HCEC 1CT (cell line): ENCODE measurements around the gene DDX5.
A peak's percentile ranks its signal among the peaks of the same experiment; 100 is the strongest.
"Not testable (repeated sequence)": the region's sequence is repeated elsewhere in the genome, so short reads cannot be mapped to it uniquely, and the experiment has no call there.

ENCODE experiments used
- DNase-seq: peaks from one replicate; pipeline ENCODE4 v3.0.0-alpha.2; 2017

DDX5 gene

DNA sequence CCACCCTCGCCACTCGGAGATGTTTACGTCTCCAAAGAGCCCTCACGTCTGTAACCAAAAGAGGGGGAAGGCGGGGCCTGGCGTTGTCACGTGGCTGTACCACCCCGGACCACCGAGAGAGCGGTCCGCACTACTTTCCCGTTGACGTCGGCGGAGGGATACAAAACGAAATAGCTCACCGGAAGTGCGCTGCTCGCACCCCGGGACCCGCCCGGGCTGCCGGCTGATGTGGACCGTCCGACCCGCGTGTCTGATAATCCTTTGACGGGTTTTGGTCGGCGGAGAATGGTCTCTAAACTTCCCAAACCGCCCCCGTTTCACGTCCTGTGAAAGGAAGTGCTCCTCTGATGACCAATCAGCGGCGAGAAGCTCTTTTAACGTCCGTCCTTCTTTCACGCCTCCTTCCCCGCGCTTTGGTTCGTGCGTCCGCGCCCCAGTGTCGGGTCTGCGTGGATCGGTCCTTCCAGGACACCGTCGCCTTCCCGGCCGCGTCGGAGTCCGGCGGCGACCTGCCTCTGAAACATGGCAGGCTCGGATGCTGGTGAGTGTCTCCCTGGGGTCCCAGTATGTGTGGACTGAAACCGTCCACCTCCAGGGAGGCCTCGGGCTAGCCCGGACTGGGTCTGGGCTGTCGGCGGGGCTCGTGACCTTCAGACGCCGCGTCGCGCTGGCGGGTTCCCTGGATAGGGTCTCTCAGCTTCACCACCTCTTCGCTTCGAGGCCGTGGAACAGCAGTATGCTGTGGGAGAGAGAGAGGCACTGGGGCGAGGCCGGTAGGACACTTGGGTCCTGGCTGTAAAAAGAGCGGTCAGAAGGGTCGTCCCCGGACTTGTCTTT lies 705 bp upstream of the DDX5 start, which contains the start of gene CEP95:
Gene CEP95 (plus strand): TSS at position 402 of the 837 bp plus-strand sequence. CDS start 121 bp downstream, at position 523.
- peak; percentile 98 for DNase-seq

GRCh38 chr17:64505340-64506200 lies 519 bp downstream of the DDX5 start:
- peak; percentile 81 for DNase-seq

- DNase-seq: peak; percentile 45
Measured at GRCh38 chr17:64504769-64505339, 1.2 kb downstream of the DDX5 start.

- DNase-seq: no peak
Measured at GRCh38 chr17:64503821-64504768, 2.0 kb downstream of the DDX5 start.

DNA sequence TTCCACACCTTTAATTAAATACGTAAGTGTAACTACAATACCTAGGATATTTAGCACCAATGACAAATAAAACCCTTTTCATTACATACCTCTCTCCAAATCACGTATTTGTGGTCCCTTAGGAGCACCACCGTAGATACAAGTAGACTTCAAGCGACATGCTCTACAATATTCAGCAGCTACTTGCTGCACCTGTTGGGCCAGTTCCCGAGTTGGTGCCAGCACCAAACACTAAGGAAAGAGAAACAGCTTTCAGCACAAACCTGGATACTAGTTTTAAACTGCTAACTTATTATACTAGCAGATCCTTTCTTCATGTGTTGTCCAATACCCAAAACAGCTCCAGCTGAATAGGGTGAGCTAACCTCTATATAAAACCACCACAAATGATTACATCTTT lies 2.7 kb downstream of the DDX5 start:
- no peak for DNase-seq

- DNase-seq: peak; percentile 2
Measured at GRCh38 chr17:64502809-64503208, 3.3 kb downstream of the DDX5 start.

DNA sequence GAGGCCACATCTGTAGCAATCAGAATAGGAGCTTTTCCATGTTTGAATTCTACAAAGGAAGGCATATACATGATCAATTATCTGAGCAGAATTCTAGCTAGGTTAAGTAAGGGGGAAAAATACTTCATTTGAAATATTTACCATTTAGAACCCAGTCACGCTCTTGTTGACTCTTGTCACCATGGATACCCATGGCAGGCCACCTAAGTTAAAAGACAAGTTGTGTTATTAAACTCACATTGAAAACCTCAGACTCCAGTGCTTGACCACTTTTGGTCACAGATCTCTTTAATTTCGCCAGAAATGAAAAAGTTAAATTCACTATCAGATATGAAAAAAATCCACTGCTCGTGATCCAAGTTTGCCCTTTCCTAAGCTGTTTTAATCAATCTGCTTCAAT lies 4.1 kb downstream of the DDX5 start:
- DNase-seq: no peak

GRCh38 chr17:64500862-64501765 lies 5.0 kb downstream of the DDX5 start:
- DNase-seq: no peak

GRCh38 chr17:64500487-64500859 lies 5.6 kb downstream of the DDX5 start:
- no peak for DNase-seq

DNA sequence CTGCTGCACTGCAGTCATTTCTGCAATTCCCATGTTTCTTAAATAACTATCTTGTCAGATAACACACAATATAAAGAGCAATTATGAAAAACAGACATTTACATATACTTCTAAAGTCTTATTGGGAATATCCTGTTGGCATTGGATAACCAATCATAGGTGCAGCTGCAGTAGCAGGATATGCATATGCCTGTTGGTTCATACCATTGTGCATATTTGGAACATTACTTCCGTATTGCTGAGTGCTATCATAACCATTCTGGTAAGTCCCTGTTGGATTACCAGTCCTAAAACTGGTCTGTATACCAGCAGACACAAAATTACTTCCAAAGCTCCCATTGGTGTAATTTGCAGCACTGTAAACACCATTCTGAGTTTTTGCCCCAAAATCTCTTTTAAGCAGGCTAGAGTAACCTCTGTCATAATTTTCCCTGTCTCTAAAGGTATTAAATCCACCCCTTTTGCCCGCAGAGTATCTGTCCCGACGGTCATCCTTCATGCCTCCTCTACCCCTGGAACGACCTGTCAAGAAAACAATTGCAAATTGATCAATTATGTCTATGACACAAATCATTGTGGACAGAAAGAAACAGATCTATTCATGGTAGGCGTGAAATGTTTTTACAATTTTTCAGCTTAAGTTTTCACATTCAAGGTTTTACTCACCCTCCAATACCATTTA lies 6.1 kb downstream of the DDX5 start:
- peak; percentile 16 for DNase-seq

DNA sequence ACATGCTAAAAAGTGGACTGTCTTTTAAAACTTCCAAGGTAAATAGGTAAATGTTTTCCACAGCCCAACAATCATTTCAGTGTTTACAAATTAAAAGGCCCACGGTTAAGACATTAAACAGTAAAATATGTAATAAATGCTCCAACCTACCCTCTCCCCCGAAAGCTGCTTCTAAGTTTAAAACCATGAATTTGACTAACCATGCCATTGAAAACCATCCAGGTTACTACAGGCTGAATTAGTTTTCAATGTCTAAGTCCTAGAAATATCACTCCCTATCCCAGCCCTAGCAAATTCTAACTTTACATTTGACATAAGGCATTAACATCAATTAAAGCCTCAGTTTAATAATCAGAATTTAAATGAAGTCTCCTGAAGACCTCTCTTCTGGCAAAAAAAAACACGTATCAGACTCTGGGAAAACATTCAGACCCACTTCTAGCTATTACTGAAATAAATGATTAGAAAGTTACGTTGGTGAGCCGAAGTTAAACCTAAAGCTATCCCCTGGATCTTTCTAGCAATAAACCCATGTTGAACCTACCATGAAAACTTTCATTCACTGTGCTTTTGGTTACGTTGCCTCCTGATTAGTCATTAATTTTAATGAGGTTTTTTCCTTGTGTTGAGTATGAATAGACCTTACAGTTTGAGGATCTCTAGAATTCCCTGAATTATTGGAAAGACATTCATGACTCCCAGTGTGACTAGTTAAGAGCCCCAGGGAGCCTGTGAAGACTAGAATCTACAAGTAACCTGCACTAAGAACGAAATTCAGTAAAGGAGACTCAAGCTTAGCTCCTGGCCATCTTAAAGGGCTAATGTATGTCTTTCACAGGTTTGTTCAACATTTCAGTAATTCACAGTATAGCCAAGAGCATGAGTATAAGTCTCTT lies 7.5 kb downstream of the DDX5 start:
- peak; percentile 5 for DNase-seq

GRCh38 chr17:64497565-64498035 lies 8.5 kb downstream of the DDX5 start:
- DNase-seq: no peak

- peak; percentile 93 for DNase-seq
Measured at GRCh38 chr17:64496786-64497564, 9.1 kb downstream of the DDX5 start, which contains the start of gene POLG2. TSS of gene POLG2 (minus strand) at chr17:64497054. CDS start at chr17:64496968, 86 bp downstream.

- DNase-seq: no peak
Measured at GRCh38 chr17:64496348-64496785, 9.7 kb downstream of the DDX5 start.

GRCh38 chr17:64495300-64495699 lies 10.8 kb downstream of the DDX5 start:
- not testable (repeated sequence) for DNase-seq

GRCh38 chr17:64494121-64494520 lies 12.0 kb downstream of the DDX5 start:
- DNase-seq: no peak

- DNase-seq: peak; percentile 9
Measured at GRCh38 chr17:64492481-64493109, 13.5 kb downstream of the DDX5 start.

GRCh38 chr17:64491994-64492393 lies 14.1 kb downstream of the DDX5 start:
- DNase-seq: no peak
